GM23338 (cell line): ENCODE measurements around the gene PRPSAP1. TPM values are rescaled to one million over a fixed set of nuclear protein-coding genes. Genes with fewer than 3 reads are reported as not detected.
A peak's percentile ranks its signal among the peaks of the same experiment; 100 is the strongest.
"Not testable (repeated sequence)": the region's sequence is repeated elsewhere in the genome, so short reads cannot be mapped to it uniquely, and the experiment has no call there.

Experiments
- ATAC-seq: fragments of 200-7000 bp; cut with Tn5 transposase; 3 replicates; pipeline ENCODE4 v1.9.1; 2020
- DNase-seq: peaks from one replicate; pipeline ENCODE4 v3.0.0-alpha.2; 2015; ENCODE audit warnings: low spot score
- H2AFZ ChIP-seq: fragments of 200-600 bp; sonication (generic); 2 replicates; pipeline ENCODE4 v1.8.0; 2016; ENCODE audit warnings: antibody characterized with exemption, mild to moderate bottlenecking, moderate library complexity
- H3F3A ChIP-seq: fragments of 200-600 bp; sonication (generic); replicated peaks from 2 replicates; pipeline ENCODE4 v1.8.0; 2017; ENCODE audit warnings: antibody characterized with exemption, mixed run types, low read depth
- H3K27ac ChIP-seq: fragments of 200-600 bp; sonication (generic); 2 replicates; pipeline ENCODE4 v1.6.1; 2016; ENCODE audit warnings: low read depth
- H3K27me3 ChIP-seq: fragments of 200-600 bp; sonication (generic); 2 replicates; pipeline ENCODE4 v1.8.0; 2016; ENCODE audit warnings: mild to moderate bottlenecking, mixed run types, moderate library complexity; ENCODE audit not compliant: insufficient read depth
- H3K36me3 ChIP-seq: fragments of 200-600 bp; sonication (generic); 2 replicates; pipeline ENCODE4 v1.8.0; 2016; ENCODE audit warnings: mild to moderate bottlenecking; ENCODE audit not compliant: insufficient read depth
- H3K4me1 ChIP-seq: fragments of 200-600 bp; sonication (generic); 2 replicates; pipeline ENCODE4 v1.8.0; 2016; ENCODE audit warnings: mild to moderate bottlenecking, moderate library complexity; ENCODE audit not compliant: insufficient read depth
- H3K4me2 ChIP-seq: fragments of 200-600 bp; sonication (generic); 2 replicates; pipeline ENCODE4 v1.7.1; 2017; ENCODE audit warnings: mixed run types
- H3K4me3 ChIP-seq: fragments of 200-600 bp; sonication (generic); 2 replicates; pipeline ENCODE4 v1.6.1; 2016; ENCODE audit warnings: mixed run types
- H3K79me2 ChIP-seq: fragments of 200-600 bp; sonication (generic); replicated peaks from 2 replicates; pipeline ENCODE4 v1.8.0; 2017; ENCODE audit warnings: mild to moderate bottlenecking; ENCODE audit not compliant: insufficient read depth
- H3K9me2 ChIP-seq: fragments of 200-600 bp; sonication (generic); 2 replicates; pipeline ENCODE4 v1.8.0; 2017; ENCODE audit not compliant: insufficient read depth
- H4K20me1 ChIP-seq: fragments of 200-600 bp; sonication (generic); replicated peaks from 2 replicates; pipeline ENCODE4 v1.8.0; 2017; ENCODE audit warnings: mild to moderate bottlenecking; ENCODE audit not compliant: insufficient read depth
- H3K27ac Mint-ChIP-seq: 2 replicates; pipeline ENCODE4 v1.8.0; 2020; ENCODE audit warnings: inconsistent platforms, mild to moderate bottlenecking, moderate library complexity, mixed read lengths
- H3K27me3 Mint-ChIP-seq: 3 replicates; pipeline ENCODE4 v1.8.0; 2022; ENCODE audit warnings: low read depth, mild to moderate bottlenecking, moderate library complexity, mixed read lengths, inconsistent platforms; ENCODE audit not compliant: insufficient read depth, poor library complexity
- H3K36me3 Mint-ChIP-seq: 3 replicates; pipeline ENCODE4 v1.8.0; 2021; ENCODE audit warnings: low read depth, mild to moderate bottlenecking, inconsistent platforms, moderate library complexity, mixed read lengths
- H3K4me1 Mint-ChIP-seq: 3 replicates; pipeline ENCODE4 v1.8.0; 2020; ENCODE audit warnings: mild to moderate bottlenecking, inconsistent platforms, mixed read lengths
- H3K4me3 Mint-ChIP-seq: 3 replicates; pipeline ENCODE4 v1.8.0; 2021; ENCODE audit warnings: moderate library complexity, mild to moderate bottlenecking, inconsistent platforms, mixed read lengths
- H3K9me3 Mint-ChIP-seq: 3 replicates; pipeline ENCODE4 v1.8.0; 2020; ENCODE audit warnings: moderate library complexity, mild to moderate bottlenecking, inconsistent platforms, mixed read lengths
- CREB1 ChIP-seq: fragments of 250-450 bp; sonication (Bioruptor Pico); IDR thresholded peaks from 2 replicates; pipeline ENCODE4 v1.5.0; 2020; ENCODE audit warnings: low read depth, mild to moderate bottlenecking, moderate library complexity
- CTCF ChIP-seq, 2 experiments: fragments of 200-600 bp in 1 of 2; sonication (generic) in 1 of 2; conservative IDR thresholded peaks; 2 replicates each; pipeline versions ENCODE4 v1.5.1 to v1.6.1; 2016 to 2017; ENCODE audit warnings: antibody characterized with exemption in 2 of 2, low read depth in 2 of 2, mild to moderate bottlenecking in 2 of 2, moderate library complexity in 1 of 2
- EZH2 ChIP-seq: fragments of 200-600 bp; sonication (generic); IDR thresholded peaks from one replicate; pipeline ENCODE4 v1.8.0; 2017; ENCODE audit warnings: antibody characterized with exemption, mild to moderate bottlenecking, low read depth; ENCODE audit not compliant: unreplicated experiment
- EZH2phosphoT487 ChIP-seq: fragments of 200-600 bp; sonication (generic); IDR thresholded peaks from one replicate; pipeline ENCODE4 v1.8.1; 2018; ENCODE audit warnings: antibody characterized with exemption; ENCODE audit not compliant: unreplicated experiment
- JUNB ChIP-seq: IDR thresholded peaks from one replicate; pipeline ENCODE4 v1.6.1; 2016; ENCODE audit warnings: antibody characterized with exemption; ENCODE audit not compliant: unreplicated experiment
- NANOG ChIP-seq: IDR thresholded peaks from 2 replicates; pipeline ENCODE4 v1.6.1; 2016; ENCODE audit warnings: antibody characterized with exemption, borderline replicate concordance
- POLR2AphosphoS5 ChIP-seq: IDR thresholded peaks from 2 replicates; pipeline ENCODE4 v1.6.1; 2016; ENCODE audit warnings: antibody characterized with exemption, low read depth
- STAT1 ChIP-seq: IDR thresholded peaks from one replicate; pipeline ENCODE4 v1.6.1; 2016; ENCODE audit warnings: antibody characterized with exemption; ENCODE audit not compliant: unreplicated experiment
- ZNF114 ChIP-seq: fragments of 250-450 bp; sonication (Bioruptor Pico); IDR thresholded peaks from 2 replicates; pipeline ENCODE4 v1.5.0; 2020; ENCODE audit warnings: mild to moderate bottlenecking, moderate library complexity
- ZNF331 ChIP-seq: fragments of 250-450 bp; sonication (Bioruptor Pico); IDR thresholded peaks from 2 replicates; pipeline ENCODE4 v1.5.0; 2020; ENCODE audit warnings: low read depth, mild to moderate bottlenecking, moderate library complexity
- ZNF462 ChIP-seq: fragments of 250-450 bp; sonication (Bioruptor Pico); IDR thresholded peaks from 2 replicates; pipeline ENCODE4 v1.5.0; 2020; ENCODE audit warnings: mild to moderate bottlenecking, moderate library complexity
- polyA plus RNA-seq: library from polyadenylated mRNA; unstranded; fragments of >200 nt; fragmentation: Nextera tagmentation; extraction: Ambion mirVana; gene quantifications from 2 replicates; pipeline ENCODE4 v1.2.1, GENCODE V29; 2016
- total RNA-seq: library from RNA; depleted of rRNA; stranded (reverse); fragments of >200 nt; shearing (Covaris generic); gene quantifications from 2 replicates; pipeline ENCODE4 v1.2.3, GENCODE V29; 2014
- TF ChIP-seq, protein P1 (sequence below): IDR thresholded peaks from 2 replicates; pipeline ENCODE4 v1.6.1; 2016; ENCODE audit warnings: antibody characterized with exemption

Gene PRPSAP1
- total and polyA plus RNA-seq, 2 experiments from 2014 or later, result 39.5 to 58.8 TPM

GRCh38 chr17:76267581-76268001, 86.1 kb downstream of the PRPSAP1 start:
- H4K20me1 ChIP-seq, H2AFZ ChIP-seq, DNase-seq, H3F3A ChIP-seq, H3K9me2 ChIP-seq, ATAC-seq, H3K27me3 ChIP-seq, H3K36me3 ChIP-seq, H3K9me3 Mint-ChIP-seq: not testable (repeated sequence)
- peaks cover 21% of the 10 kb centered on the region for H3K79me2 ChIP-seq
- H3K4me1 ChIP-seq, result peaks cover 32% of the 10 kb centered on the region
- Mint-ChIP-seq H3K27me3 (peaks cover 15% of the 10 kb centered on the region), H3K4me1 (peaks cover 54% of the 10 kb centered on the region), H3K36me3 (peaks cover 11% of the 10 kb centered on the region; the same call in 2 of the 3 replicates), H3K27ac (peak overlapping the region; percentile 94), H3K4me3 (peak overlapping the region; percentile 50)
- peak overlapping the region; percentile 76 for H3K27ac ChIP-seq
- peak overlapping the region; percentile 55; the same call in 1 of the 2 replicates for H3K4me2 ChIP-seq
- H3K4me3 ChIP-seq, result 0 out of 2 replicates have a peak overlapping the region, but pooled peaks have one; percentile 28

GRCh38 chr17:76267051-76267576, 86.6 kb downstream of the PRPSAP1 start:
- Histone ChIP-seq H3K9me2 (no peaks in the 10 kb centered on the region), H3F3A (peaks cover 3% of the 10 kb centered on the region; the same call in 1 of the 2 replicates), H3K4me2 (peak overlapping the region; percentile 84), H3K27ac (peak overlapping the region; percentile 63; the same call in 1 of the 2 replicates), H3K4me3 (peak overlapping the region; percentile 89; the same call in 1 of the 2 replicates), H3K79me2 (peaks cover 21% of the 10 kb centered on the region), H2AFZ (no peak overlapping the region), H3K27me3 (no peaks in the 10 kb centered on the region), H3K4me1 (peaks cover 30% of the 10 kb centered on the region), H4K20me1 (no peaks in the 10 kb centered on the region), H3K36me3 (no peaks in the 10 kb centered on the region)
- Mint-ChIP-seq H3K4me1 (peaks cover 56% of the 10 kb centered on the region), H3K27ac (no peak overlapping the region), H3K4me3 (peak overlapping the region; percentile 84), H3K27me3 (peaks cover 19% of the 10 kb centered on the region), H3K9me3 (no peaks in the 10 kb centered on the region), H3K36me3 (peaks cover 11% of the 10 kb centered on the region; the same call in 2 of the 3 replicates)
- DNase-seq, result no peak
- ATAC-seq, result no peak
- TF ChIP-seq NANOG (no peak), EZH2phosphoT487 (no peak), JUNB (no peak), ZNF331 (CRISPR knock-in tag) (no peak), STAT1 (no peak), CREB1 (CRISPR knock-in tag) (no peak), CTCF (conservative IDR thresholded peaks at IDR 0.05; ENCODE audit: low read depth in 2 of 2) (no peak), ZNF462 (CRISPR knock-in tag) (no peak), EZH2 (no peak), POLR2AphosphoS5 (no peak), ZNF114 (no peak)
- TF ChIP-seq, protein P1, sequence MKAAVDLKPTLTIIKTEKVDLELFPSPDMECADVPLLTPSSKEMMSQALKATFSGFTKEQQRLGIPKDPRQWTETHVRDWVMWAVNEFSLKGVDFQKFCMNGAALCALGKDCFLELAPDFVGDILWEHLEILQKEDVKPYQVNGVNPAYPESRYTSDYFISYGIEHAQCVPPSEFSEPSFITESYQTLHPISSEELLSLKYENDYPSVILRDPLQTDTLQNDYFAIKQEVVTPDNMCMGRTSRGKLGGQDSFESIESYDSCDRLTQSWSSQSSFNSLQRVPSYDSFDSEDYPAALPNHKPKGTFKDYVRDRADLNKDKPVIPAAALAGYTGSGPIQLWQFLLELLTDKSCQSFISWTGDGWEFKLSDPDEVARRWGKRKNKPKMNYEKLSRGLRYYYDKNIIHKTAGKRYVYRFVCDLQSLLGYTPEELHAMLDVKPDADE, result no peak
